ENCODE data around the gene COL3A1. TPM values are rescaled to one million over a fixed set of nuclear protein-coding genes. Genes with fewer than 3 reads are reported as not detected.

The COL3A1 gene
- total RNA-seq, 1 donor from 2014 or later: not detected

- H3K4me3 Mint-ChIP-seq (ENCODE audit: unreplicated experiment): no peak overlapping the region
- DNase-seq: no peak
- peaks cover 3% of the 10 kb centered on the region for H3K9me3 Mint-ChIP-seq (ENCODE audit: unreplicated experiment)
- H3K27ac Mint-ChIP-seq (ENCODE audit: unreplicated experiment): no peak overlapping the region
- no peaks in the 10 kb centered on the region for H3K27me3 Mint-ChIP-seq (ENCODE audit: unreplicated experiment)
- no peak for TF ChIP-seq CTCF (IDR thresholded peaks at IDR 0.05; ENCODE audit: partially characterized antibody, unreplicated experiment)
- H3K36me3 Mint-ChIP-seq (ENCODE audit: unreplicated experiment): no peaks in the 10 kb centered on the region
- H3K4me1 Mint-ChIP-seq (ENCODE audit: low read depth, unreplicated experiment): no peaks in the 10 kb centered on the region
Observed at GRCh38 chr2:189013671-189014448, 39.7 kb downstream of the COL3A1 start.

- no peak overlapping the region for H3K27ac Mint-ChIP-seq (ENCODE audit: unreplicated experiment)
- H3K4me1 Mint-ChIP-seq (ENCODE audit: low read depth, unreplicated experiment): no peaks in the 10 kb centered on the region
- H3K9me3 Mint-ChIP-seq (ENCODE audit: unreplicated experiment): peaks cover 3% of the 10 kb centered on the region
- H3K36me3 Mint-ChIP-seq (ENCODE audit: unreplicated experiment): no peaks in the 10 kb centered on the region
- no peaks in the 10 kb centered on the region for H3K27me3 Mint-ChIP-seq (ENCODE audit: unreplicated experiment)
- DNase-seq: no peak
- no peak for TF ChIP-seq CTCF (IDR thresholded peaks at IDR 0.05; ENCODE audit: partially characterized antibody, unreplicated experiment)
- H3K4me3 Mint-ChIP-seq (ENCODE audit: unreplicated experiment): no peak overlapping the region
Observed at GRCh38 chr2:189014449-189015138, 40.4 kb downstream of the COL3A1 start.

GRCh38 chr2:189015359-189015758, 41.2 kb downstream of the COL3A1 start:
- Mint-ChIP-seq H3K27ac (ENCODE audit: unreplicated experiment) (no peak overlapping the region), H3K9me3 (ENCODE audit: unreplicated experiment) (peaks cover 3% of the 10 kb centered on the region), H3K36me3 (ENCODE audit: unreplicated experiment) (no peaks in the 10 kb centered on the region), H3K27me3 (ENCODE audit: unreplicated experiment) (no peaks in the 10 kb centered on the region), H3K4me1 (ENCODE audit: low read depth, unreplicated experiment) (no peaks in the 10 kb centered on the region), H3K4me3 (ENCODE audit: unreplicated experiment) (no peak overlapping the region)
- DNase-seq: no peak
- no peak for TF ChIP-seq CTCF (IDR thresholded peaks at IDR 0.05; ENCODE audit: partially characterized antibody, unreplicated experiment)

GRCh38 chr2:189016311-189016861, 42.2 kb downstream of the COL3A1 start:
- Mint-ChIP-seq H3K4me1 (ENCODE audit: low read depth, unreplicated experiment) (no peaks in the 10 kb centered on the region), H3K4me3 (ENCODE audit: unreplicated experiment) (no peak overlapping the region), H3K27ac (ENCODE audit: unreplicated experiment) (no peak overlapping the region), H3K27me3 (ENCODE audit: unreplicated experiment) (no peaks in the 10 kb centered on the region), H3K36me3 (ENCODE audit: unreplicated experiment) (no peaks in the 10 kb centered on the region), H3K9me3 (ENCODE audit: unreplicated experiment) (peaks cover 3% of the 10 kb centered on the region)
- DNase-seq: no peak
- TF ChIP-seq CTCF (IDR thresholded peaks at IDR 0.05; ENCODE audit: partially characterized antibody, unreplicated experiment): no peak

GRCh38 chr2:189018631-189019030, 44.5 kb downstream of the COL3A1 start:
- TF ChIP-seq CTCF (IDR thresholded peaks at IDR 0.05; ENCODE audit: partially characterized antibody, unreplicated experiment): no peak

More at GRCh38 chr2:189018631-189019030, 44.5 kb downstream of the COL3A1 start:
- no peaks in the 10 kb centered on the region for H3K4me1 Mint-ChIP-seq (ENCODE audit: low read depth, unreplicated experiment)
- H3K4me3 Mint-ChIP-seq (ENCODE audit: unreplicated experiment): no peak overlapping the region
- no peaks in the 10 kb centered on the region for H3K36me3 Mint-ChIP-seq (ENCODE audit: unreplicated experiment)
- H3K27ac Mint-ChIP-seq (ENCODE audit: unreplicated experiment): no peak overlapping the region
- H3K27me3 Mint-ChIP-seq (ENCODE audit: unreplicated experiment): no peaks in the 10 kb centered on the region
- no peak for DNase-seq
- peaks cover 3% of the 10 kb centered on the region for H3K9me3 Mint-ChIP-seq (ENCODE audit: unreplicated experiment)
